B cell (primary cell): Measurements from ENCODE around the gene ARL4A. TPM values are rescaled to one million over a fixed set of nuclear protein-coding genes. Genes with fewer than 3 reads are reported as not detected.

Experiments used
- ATAC-seq: fragments of 200-7000 bp; cut with Tn5 transposase; one replicate; pipeline ENCODE4 v1.10.0; 2021; ENCODE audit warnings: low read depth, mild to moderate bottlenecking, moderate number of reproducible peaks, moderate library complexity
- CTCF ChIA-PET: fragments of 350-600 bp; sonication (Branson Sonifier 250); formaldehyde crosslinking; loops from one replicate; lab custom pipeline; 2021; ENCODE audit warnings: antibody characterized with exemption, inconsistent platforms; lab: Charles Lee
- POLR2A ChIA-PET: fragments of 350-600 bp; sonication (Branson Sonifier 250); formaldehyde crosslinking; loops from one replicate; lab custom pipeline; 2021; ENCODE audit warnings: antibody characterized with exemption; lab: Charles Lee
- DNase-seq: peaks from one replicate; pipeline ENCODE4 v3.0.0; 2013
- H2AFZ ChIP-seq: 2 replicates; pipeline ENCODE4 v1.6.1; 2012; ENCODE audit warnings: mild to moderate bottlenecking, low read depth, low read length; ENCODE audit not compliant: insufficient read depth, poor library complexity, severe bottlenecking
- H3K27ac ChIP-seq, 2 donors: 1 replicate in 1 of 2; 2 replicates in 1 of 2; pipeline ENCODE4 v1.5.1; 2012 to 2013; ENCODE audit warnings: low read length in 2 of 2, mild to moderate bottlenecking in 2 of 2, moderate library complexity in 1 of 2
- H3K27me3 ChIP-seq, 4 experiments: fragments of 200-600 bp in 1 of 4; sonication (generic) in 1 of 4; replicated peaks in 1 of 4; 1 replicate in 2 of 4; 2 replicates in 2 of 4; pipeline versions ENCODE4 v1.6.1 to v1.7.0; 2013 to 2016; ENCODE audit warnings: low read length in 3 of 4, mild to moderate bottlenecking in 2 of 4, mixed read lengths in 1 of 4, moderate library complexity in 1 of 4; ENCODE audit not compliant: insufficient read depth in 4 of 4, control insufficient read depth in 3 of 4; ENCODE audit errors: control extremely low read depth in 1 of 4
- H3K36me3 ChIP-seq, 2 experiments: replicated peaks in 1 of 2; 1 replicate in 1 of 2; 2 replicates in 1 of 2; pipeline versions ENCODE4 v1.6.1 to v1.7.1; 2013; ENCODE audit warnings: low read length in 1 of 2; ENCODE audit not compliant: insufficient read depth in 2 of 2, control insufficient read depth in 1 of 2; ENCODE audit errors: control extremely low read depth in 1 of 2, extremely low read depth in 1 of 2
- H3K4me1 ChIP-seq, 2 donors: fragments of 200-600 bp in 1 of 2; sonication (generic) in 1 of 2; 1 replicate in 1 of 2; 2 replicates in 1 of 2; pipeline versions ENCODE4 v1.5.1 to v1.6.1; 2013 to 2017; ENCODE audit warnings: low read length in 2 of 2; ENCODE audit not compliant: control insufficient read depth in 2 of 2, insufficient read depth in 2 of 2
- H3K4me2 ChIP-seq: replicated peaks from 2 replicates; pipeline ENCODE3; 2012; ENCODE audit warnings: mild to moderate bottlenecking, low read depth, low read length; ENCODE audit not compliant: poor library complexity, severe bottlenecking
- H3K4me3 ChIP-seq, 5 experiments: fragments of 200-600 bp in 1 of 5; sonication (generic) in 1 of 5; 1 replicate in 3 of 5; 2 replicates in 2 of 5; pipeline versions ENCODE4 v1.5.1 to v1.7.0; 2011 to 2016; ENCODE audit warnings: low read length in 4 of 5, mild to moderate bottlenecking in 4 of 5, low read depth in 2 of 5, control low read depth in 1 of 5, moderate library complexity in 1 of 5; ENCODE audit not compliant: insufficient read depth in 1 of 5; ENCODE audit errors: control extremely low read depth in 1 of 5, extremely low read depth in 1 of 5
- H3K79me2 ChIP-seq: fragments of 200-600 bp; sonication (generic); one replicate; pipeline ENCODE4 v1.6.0; 2016; ENCODE audit warnings: low read length; ENCODE audit not compliant: control insufficient read depth, insufficient read depth
- H3K9ac ChIP-seq: fragments of 200-600 bp; sonication (generic); 2 replicates; pipeline ENCODE4 v1.6.1; 2017; ENCODE audit warnings: mild to moderate bottlenecking, low read length, moderate library complexity
- H3K9me3 ChIP-seq, 3 donors: one replicate each; pipeline versions ENCODE4 v1.6.1 to v1.7.1; 2013; ENCODE audit warnings: low read length in 2 of 3; ENCODE audit not compliant: control insufficient read depth in 2 of 3, insufficient read depth in 1 of 3; ENCODE audit errors: control extremely low read depth in 1 of 3
- H4K20me1 ChIP-seq: 2 replicates; pipeline ENCODE4 v1.6.0; 2012; ENCODE audit warnings: mild to moderate bottlenecking, low read length; ENCODE audit not compliant: insufficient read depth, control insufficient read depth, poor library complexity, severe bottlenecking
- H3K27ac Mint-ChIP-seq: one replicate; pipeline ENCODE4 v1.8.0; 2021; ENCODE audit warnings: mixed read lengths
- H3K27me3 Mint-ChIP-seq: one replicate; pipeline ENCODE4 v1.8.0; 2021; ENCODE audit warnings: mixed read lengths
- H3K4me1 Mint-ChIP-seq: one replicate; pipeline ENCODE4 v1.8.0; 2021; ENCODE audit warnings: mixed read lengths
- H3K4me3 Mint-ChIP-seq: one replicate; pipeline ENCODE4 v1.8.0; 2021; ENCODE audit warnings: mixed read lengths
- H3K9me3 Mint-ChIP-seq: one replicate; pipeline ENCODE4 v1.8.0; 2022; ENCODE audit warnings: mixed read lengths; ENCODE audit not compliant: insufficient read depth
- CTCF ChIP-seq: fragments of 200-600 bp; IDR thresholded peaks from one replicate; pipeline ENCODE4 v1.8.0; 2022; ENCODE audit warnings: antibody characterized with exemption, mild to moderate bottlenecking
- EZH2 ChIP-seq: IDR thresholded peaks from 2 replicates; pipeline ENCODE4 v1.6.1; 2012; ENCODE audit warnings: borderline replicate concordance, low read depth, mild to moderate bottlenecking, moderate library complexity, low read length; ENCODE audit not compliant: insufficient read depth, poor library complexity, severe bottlenecking
- WGBS: methylation state at CpG from one replicate; pipeline ENCODE4 v1.1.5; 2013; ENCODE audit warnings: missing lambda C conversion rate; ENCODE audit not compliant: insufficient coverage; 5-methylcytosine and 5-hydroxymethylcytosine counted together
- intact Hi-C: fragments of 100-400 bp; cut with micrococcal nuclease; formaldehyde crosslinking; loops from one replicate; pipeline ENCODE4 v1.10.0; 2022
- polyA plus RNA-seq: library from polyadenylated mRNA; depleted of rRNA; stranded (reverse); fragments of >200 nt; gene quantifications from 2 replicates; pipeline ENCODE4 v1.2.3, GENCODE V29; 2012
- total RNA-seq, 2 donors: library from RNA; stranded (reverse); fragments of 120-200 nt in 1 of 2; gene quantifications; 1 replicate in 1 of 2; 2 replicates in 1 of 2; pipeline versions ENCODE4 v1.2.3 to v1.2.4, GENCODE V29; 2013 to 2022

Gene ARL4A
- total and polyA plus RNA-seq, 2 donors (not counting 1 experiment from before 2014, with no cell fraction given), result 14.2 to 100 TPM

- no peaks in the 10 kb centered on the region for H3K27me3 ChIP-seq
- 87% methylated on average over 5 of the region's 7 CpGs for WGBS
- Mint-ChIP-seq H3K27me3 (peaks cover 1% of the 10 kb centered on the region), H3K9me3 (no peaks in the 10 kb centered on the region), H3K4me1 (peaks cover 20% of the 10 kb centered on the region), H3K27ac (no peak overlapping the region), H3K4me3 (no peak overlapping the region)
- no peak for ATAC-seq
- no peak overlapping the region for H3K4me2 ChIP-seq
- ChIA-PET POLR2A (no interaction called here), CTCF (interaction anchor here (2.0 kb wide), 1 partner anchor 622 kb away, joined by 7 read pairs; no protein-coding TSS in a partner anchor)
- H3K9me3 ChIP-seq, result no peaks in the 10 kb centered on the region
- no peak overlapping the region for H3K27ac ChIP-seq
- H2AFZ ChIP-seq, result no peak overlapping the region
- intact Hi-C loops, result no loop called here
- H3K36me3 ChIP-seq, result no peaks in the 10 kb centered on the region
- DNase-seq, result no peak
- no peak overlapping the region for H3K9ac ChIP-seq
- peaks cover 24 to 34% of the 10 kb centered on the region in 2 donors for H3K4me1 ChIP-seq
- TF ChIP-seq CTCF, result no peak
- no peak for TF ChIP-seq EZH2
- H4K20me1 ChIP-seq, result no peaks in the 10 kb centered on the region
- H3K79me2 ChIP-seq, result no peaks in the 10 kb centered on the region
- no peak overlapping the region for H3K4me3 ChIP-seq
These were observed 46.9 kb upstream of the ARL4A start for GRCh38 chr7:12640299-12641096.

- Histone ChIP-seq H3K27me3 (no peaks in the 10 kb centered on the region), H3K4me3 (no peak overlapping the region), H3K27ac (no peak overlapping the region), H3K4me2 (no peak overlapping the region), H3K9me3 (no peaks in the 10 kb centered on the region), H3K4me1 (peaks cover 21 to 29% of the 10 kb centered on the region in 2 donors), H4K20me1 (no peaks in the 10 kb centered on the region), H3K36me3 (no peaks in the 10 kb centered on the region), H3K9ac (no peak overlapping the region), H2AFZ (no peak overlapping the region), H3K79me2 (no peaks in the 10 kb centered on the region)
- POLR2A ChIA-PET, result no interaction called here
- DNase-seq (no peak), ATAC-seq (no peak)
- intact Hi-C loops, result no loop called here
- Mint-ChIP-seq H3K27me3 (peaks cover 3% of the 10 kb centered on the region), H3K4me1 (peaks cover 15% of the 10 kb centered on the region), H3K27ac (no peak overlapping the region), H3K9me3 (no peaks in the 10 kb centered on the region), H3K4me3 (no peak overlapping the region)
- WGBS, result 89% methylated on average over 2 of the region's 3 CpGs
- TF ChIP-seq EZH2, result no peak
- TF ChIP-seq CTCF, result no peak
- CTCF ChIA-PET, result interaction anchor here (2.0 kb wide), 1 partner anchor 621 kb away, joined by 7 read pairs; no protein-coding TSS in a partner anchor
These were observed 46.2 kb upstream of the ARL4A start for GRCh38 chr7:12641196-12641595.
